ENCODE results near the gene GABRE.
"Not testable (repeated sequence)": the region's sequence is repeated elsewhere in the genome, so short reads cannot be mapped to it uniquely, and the experiment has no call there.

GABRE gene

DNA sequence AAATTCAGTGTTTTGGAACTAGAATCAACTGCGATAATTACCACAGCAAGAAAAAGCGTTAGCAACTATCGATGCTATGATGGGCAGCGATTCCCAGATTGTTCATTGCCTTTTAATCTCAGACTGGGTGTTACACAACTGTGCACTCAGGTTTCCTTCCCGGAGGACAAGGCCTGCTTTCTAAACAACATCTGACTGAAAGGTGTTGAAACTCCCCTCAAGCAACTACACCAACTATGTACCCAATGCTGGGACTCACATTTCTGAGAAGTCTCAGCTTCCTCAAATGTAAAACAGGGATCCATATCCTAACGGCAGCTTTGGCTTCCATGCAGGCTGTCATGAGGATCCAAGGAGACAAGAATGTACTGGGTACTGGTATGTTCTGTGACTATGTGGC is 8.2 kb downstream of the GABRE start:
- no peak for DNase-seq

DNA sequence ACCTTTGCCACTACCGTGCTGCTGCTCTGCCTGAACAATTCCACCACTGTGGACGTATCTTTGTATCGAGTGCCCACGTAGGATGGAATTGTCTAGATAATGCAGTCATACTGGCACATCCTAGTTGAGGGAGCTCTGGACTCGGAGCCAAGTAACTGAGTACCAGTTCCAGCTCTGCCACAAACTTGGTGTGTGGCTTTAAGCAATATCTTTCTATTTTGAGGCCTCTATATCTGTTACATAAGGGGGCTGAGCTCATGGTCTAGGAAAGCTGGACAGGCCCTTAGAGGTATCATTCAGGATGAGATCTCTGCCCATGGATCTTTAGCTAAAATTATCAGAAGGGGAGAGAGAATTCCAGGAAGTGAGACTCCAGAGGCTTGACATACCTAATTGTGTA is 12.4 kb downstream of the GABRE start:
- DNase-seq: no peak

DNA sequence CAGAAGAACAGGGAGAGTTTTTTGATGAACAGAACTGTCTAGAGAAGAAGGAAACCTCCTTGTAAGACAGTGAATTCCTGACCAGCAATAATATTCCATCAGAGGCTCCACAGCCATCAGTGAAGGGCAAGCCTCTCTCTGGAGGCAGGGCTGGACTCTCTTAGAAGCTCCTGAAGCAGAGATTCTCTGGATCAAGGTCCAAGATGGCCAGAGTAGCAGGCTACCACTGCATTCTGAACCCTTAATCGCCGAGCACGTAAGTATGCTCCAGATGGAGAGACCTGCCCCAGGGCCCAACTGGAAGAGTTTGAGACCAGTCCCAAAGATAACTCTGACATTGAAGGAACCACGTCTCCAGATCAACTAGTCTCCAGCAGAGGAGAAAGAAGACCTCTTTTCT is 16.4 kb downstream of the GABRE start:
- no peak for DNase-seq

DNA sequence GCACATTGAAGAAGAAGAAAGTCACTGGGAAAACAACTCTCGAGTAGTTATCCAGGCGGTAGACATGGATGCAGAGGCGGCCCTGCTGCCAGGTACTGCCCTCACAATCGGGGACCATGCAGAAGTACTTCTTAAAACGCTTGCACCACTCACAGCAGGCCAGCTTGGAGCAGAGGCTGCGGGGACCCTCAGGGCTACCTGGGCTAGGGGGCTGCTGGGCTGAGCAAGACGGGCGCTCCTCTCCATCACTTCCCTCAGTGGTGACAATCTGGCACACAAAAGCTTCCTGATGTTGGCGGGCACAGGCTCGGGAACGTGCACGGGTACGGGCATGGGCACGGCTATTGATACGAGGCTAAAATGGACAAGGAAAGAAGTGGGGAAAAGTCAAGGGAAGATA is 19.7 kb downstream of the GABRE start:
- no peak for DNase-seq

DNA sequence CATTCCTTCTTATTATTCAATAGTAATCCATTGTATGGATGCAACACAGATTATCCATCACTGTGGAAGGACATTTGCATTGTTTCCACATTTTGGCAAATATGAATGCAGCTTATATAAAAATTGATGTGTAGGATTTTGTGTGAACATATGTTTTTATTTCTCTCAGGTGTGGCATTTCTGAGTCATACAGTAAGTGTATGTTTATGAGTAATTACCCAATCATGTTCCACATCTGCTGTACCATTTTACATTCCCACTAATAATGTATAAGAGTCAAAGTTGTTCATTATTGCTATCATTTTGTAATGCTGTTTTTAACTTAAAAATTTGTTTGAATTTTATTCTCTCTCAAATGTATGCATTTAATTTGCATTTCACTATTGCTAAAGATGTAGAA is 36.3 kb downstream of the GABRE start:
- DNase-seq: no peak

DNA sequence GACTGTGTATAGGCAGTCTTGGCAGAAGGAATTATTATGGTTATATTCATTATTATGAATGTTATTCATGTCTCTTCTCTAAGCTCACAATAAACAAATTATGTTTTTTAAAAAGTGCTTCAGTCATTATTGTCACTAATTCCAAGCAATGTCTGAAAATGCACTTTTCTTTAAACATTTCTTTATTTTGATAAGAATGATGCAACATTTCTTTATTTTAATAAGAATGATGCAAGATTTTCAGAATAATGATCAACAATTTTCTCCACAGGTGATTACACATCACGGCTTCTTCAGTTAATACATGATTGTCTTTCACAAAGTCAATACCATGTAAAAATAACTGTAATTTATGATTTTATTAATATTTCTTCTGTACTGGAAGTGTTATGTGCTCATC is 39.1 kb downstream of the GABRE start:
- no peak for DNase-seq

DNA sequence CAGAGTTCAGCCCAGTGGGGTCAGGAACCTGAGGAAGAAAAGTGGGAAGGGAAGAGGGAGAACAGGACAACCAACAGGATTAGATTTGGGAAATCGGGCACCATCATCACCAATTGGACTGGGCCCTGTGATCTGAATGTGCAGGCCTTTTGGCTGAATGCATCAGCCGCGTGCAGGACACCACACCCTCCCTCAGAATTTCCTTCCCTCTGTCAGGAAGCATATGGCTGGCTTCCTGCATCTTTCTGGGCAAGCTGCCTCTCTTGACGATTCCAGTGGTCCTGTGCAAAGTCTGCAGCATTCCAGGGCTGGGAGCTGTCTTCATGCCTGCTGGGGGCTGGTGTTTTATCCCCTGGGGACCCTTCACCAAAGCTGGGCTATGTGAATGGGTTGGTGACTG is 45.4 kb downstream of the GABRE start:
- DNase-seq: no peak

DNA sequence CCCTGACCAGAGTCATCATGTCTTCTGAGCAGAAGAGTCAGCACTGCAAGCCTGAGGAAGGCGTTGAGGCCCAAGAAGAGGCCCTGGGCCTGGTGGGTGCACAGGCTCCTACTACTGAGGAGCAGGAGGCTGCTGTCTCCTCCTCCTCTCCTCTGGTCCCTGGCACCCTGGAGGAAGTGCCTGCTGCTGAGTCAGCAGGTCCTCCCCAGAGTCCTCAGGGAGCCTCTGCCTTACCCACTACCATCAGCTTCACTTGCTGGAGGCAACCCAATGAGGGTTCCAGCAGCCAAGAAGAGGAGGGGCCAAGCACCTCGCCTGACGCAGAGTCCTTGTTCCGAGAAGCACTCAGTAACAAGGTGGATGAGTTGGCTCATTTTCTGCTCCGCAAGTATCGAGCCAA is 50.8 kb downstream of the GABRE start:
- no peak for DNase-seq

DNA sequence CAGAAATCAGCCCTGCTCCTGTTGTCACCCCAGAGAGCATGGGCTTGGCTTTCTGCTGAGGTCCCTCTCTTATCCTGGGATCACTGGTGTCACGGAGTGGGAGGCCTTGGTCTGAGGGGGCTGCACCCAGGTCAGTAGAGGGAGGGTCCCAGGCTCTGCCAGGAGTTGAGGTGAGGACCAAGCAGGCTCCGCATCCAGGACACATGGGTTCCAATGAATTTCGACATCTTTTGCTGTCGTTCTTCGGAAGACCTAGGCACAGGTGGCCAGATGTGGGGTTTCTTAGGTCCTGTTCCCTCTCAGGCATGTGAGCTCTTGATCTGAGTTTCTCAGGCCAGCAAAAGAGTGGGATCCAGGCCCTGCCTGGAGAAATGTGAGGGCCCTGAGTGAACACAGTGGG is 51.8 kb downstream of the GABRE start:
- no peak for DNase-seq

DNA sequence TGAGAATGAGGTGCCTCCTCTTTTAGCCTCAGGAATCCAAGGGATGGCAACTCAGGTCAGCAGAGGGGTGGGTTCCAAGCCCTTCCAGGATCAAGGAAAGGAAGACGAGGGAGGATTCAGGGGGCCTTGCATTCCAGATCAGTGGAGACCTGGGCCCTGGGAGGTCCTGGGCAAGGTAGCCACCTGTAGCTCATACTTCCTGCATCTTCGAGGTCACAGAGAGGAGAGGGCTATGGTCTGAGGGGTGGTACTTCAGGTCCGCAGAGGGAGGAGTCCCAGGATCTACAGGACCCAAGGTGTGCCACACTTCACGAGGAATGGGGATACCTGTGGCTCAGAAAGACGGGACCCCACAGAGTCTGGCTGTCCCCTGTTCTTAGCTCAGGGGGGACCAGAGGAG is 52.6 kb downstream of the GABRE start:
- DNase-seq: no peak

DNA sequence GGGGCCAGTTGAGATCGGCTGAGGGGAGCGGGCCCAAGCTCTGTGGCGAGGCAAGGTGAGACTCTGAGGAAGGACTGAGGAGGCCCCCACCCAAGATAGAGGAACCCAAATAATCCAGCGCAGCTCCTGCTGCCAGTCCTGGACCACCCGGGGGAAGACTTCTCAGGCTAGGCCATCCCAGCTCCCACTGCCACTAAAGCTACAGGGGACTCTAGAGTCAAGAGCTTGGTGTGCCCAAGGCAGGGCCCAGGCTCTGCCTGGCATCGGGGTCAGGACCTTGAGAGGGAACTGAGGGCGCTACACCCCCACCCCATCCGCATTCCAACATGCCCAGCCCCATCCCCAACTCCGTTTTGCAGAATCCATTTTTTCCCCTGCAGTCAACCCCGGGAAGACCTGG is 53.2 kb downstream of the GABRE start:
- DNase-seq: no peak

DNA sequence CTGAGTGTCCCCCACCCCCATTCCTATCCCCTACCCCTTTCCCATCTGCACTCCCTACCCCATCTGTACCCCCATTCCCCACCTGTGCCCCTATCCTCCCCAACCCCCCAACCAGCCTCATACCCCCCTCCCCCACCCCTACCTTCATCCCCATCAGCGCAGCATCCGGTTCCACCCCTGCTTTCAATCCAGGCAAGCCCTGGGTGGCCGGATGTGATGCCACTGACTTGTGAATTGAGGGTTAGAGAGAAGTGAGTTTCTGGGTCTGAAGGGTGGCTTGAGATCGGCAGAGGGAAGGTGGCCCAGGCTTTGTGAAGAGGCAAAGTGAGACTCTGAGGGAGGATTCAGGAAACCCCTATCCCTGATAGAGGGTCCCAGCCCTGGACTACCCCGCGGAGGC is 53.9 kb downstream of the GABRE start:
- DNase-seq: no peak

DNA sequence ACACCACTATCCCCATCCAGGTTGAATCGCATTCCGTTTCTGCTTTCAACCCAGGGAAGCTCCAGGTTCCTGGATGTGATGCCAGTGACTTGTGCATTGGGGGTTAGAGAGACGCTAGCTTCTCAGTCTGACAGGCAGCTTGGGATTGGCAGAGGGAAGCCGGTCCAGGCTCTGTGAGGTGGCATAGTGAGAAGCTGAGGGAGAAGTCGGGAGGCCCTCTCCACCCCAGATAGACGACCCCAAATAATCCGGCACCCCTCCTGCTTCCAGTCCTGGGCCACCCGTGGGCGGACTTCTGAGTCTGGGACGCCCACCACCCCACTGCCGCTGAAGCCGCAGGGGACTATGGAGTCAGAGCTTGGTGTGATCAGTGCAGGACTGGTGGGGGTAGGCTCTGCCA is 54.4 kb downstream of the GABRE start:
- no peak for DNase-seq

DNA sequence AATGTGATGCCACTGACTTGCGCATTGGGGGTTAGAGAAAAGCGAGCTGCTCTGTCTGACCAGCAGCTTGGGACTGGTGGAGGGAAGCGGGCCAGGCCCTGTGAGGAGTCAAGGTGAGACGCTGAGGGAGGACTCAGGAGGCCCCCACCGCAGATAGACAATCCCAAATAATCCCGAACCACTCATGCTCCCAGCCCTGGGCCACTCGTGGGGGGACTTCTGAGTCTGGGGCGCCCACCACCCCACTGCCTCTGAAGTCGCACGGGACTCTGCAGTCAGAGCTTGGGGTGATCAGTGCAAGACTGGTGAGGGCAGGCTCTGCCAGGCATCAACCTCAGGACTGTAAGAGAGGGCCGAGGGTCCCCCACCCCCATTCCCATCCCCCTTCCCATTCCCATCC is 54.9 kb downstream of the GABRE start:
- DNase-seq: no peak

DNA sequence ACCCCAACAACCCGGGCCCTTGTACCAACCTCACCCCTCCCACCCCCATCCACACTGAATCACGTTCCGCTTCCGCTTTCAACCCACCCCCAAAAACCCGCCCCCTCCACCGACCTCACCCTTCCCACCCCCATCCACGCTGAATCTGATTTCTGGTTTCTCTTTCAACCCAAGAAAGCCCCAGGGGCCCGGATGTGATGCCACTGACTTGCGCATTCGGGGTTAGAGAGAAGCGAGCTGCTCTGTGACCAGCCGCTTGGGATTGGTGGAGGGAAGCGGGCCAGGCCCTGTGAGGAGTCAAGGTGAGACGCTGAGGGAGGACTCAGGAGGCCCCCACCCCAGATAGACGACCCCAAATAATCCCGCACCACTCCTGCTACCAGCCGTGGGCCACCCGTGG is 55.7 kb downstream of the GABRE start:
- not testable (repeated sequence) for DNase-seq

DNA sequence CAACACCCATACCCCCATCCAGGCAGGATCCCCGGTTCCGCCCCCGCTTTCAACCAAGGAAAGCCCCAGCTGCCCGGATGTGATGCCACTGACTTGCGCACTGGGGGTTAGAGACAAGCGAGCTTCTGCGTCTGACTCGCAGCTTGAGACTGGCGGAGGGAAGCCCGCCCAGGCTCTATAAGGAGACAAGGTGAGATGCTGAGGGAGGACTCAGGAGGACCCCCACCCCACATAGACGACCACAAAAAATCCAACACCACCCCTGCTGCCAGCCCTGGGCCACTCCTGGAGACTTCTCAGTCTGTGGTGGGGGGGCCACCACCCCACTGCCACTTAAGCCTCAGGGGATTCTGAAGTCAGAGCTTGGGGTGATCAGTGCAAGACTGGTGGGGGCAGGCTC is 61.7 kb downstream of the GABRE start, which contains the start of gene MAGEA4:
TSS of gene MAGEA4 (plus strand) at position 110 of the 400 bp plus-strand sequence. CDS start 10,776 bp downstream, outside the sequence.
- no peak for DNase-seq

DNA sequence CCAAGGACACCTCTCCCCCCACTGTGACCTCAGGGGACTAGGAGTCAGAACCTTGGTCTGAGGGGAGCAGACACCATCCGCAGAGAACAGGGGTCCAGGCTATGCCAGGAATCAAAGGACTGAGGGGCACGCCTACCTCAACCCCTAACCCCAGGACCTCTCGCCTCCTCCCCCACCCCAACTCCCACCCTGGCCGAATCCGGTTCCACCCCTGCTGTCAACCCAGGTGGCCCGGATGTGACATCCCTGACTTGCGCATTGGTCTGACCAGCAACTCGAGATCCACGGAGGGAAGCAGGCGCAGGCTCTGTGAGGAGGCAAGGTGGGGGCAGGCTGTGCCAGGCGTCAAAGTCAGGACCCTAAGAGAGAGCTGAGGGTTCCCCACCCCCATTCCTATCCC is 62.3 kb downstream of the GABRE start:
- no peak for DNase-seq

DNA sequence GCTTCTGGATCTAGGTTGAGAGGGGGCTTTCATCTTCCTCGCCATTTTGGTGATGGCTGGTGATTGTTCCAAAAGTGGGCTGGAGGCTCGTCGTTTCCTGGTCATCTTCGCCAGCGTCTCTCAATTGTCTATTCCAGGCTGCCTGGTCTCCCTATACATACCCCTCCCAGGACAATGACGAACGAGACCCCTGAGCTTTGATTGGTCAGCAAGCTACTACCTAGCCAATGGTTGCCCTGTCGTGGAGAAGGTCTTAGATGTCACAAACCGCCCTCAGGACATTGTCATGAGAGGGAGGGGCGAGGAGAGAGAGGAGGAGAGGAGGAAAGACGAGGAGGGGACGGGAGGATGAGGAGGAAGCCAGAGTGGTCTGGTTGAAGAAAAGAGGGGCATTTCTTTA is 69.5 kb downstream of the GABRE start:
- DNase-seq: no peak

All from midbrain (tissue), 1 donor.